GM21367 (cell line): ENCODE results near the gene FBN1.

Source experiments
- ATAC-seq: cut with Tn5 transposase; IDR thresholded peaks from one replicate; pipeline ENCODE4 v1.9.1; 2021; ENCODE audit not compliant: unreplicated experiment

FBN1 gene

GRCh38 chr15:48381861-48382260 is 263.6 kb downstream of the FBN1 start:
- no peak for ATAC-seq

- ATAC-seq, result no peak
Observed at GRCh38 chr15:48380198-48380597, 265.3 kb downstream of the FBN1 start.

GRCh38 chr15:48375767-48376166 is 269.7 kb downstream of the FBN1 start:
- no peak for ATAC-seq

- no peak for ATAC-seq
Observed at GRCh38 chr15:48374472-48374871, 271.0 kb downstream of the FBN1 start.

GRCh38 chr15:48373821-48374451 is 271.6 kb downstream of the FBN1 start:
- ATAC-seq, result no peak

GRCh38 chr15:48371961-48372360 is 273.5 kb downstream of the FBN1 start:
- no peak for ATAC-seq

GRCh38 chr15:48371550-48371949 is 274.0 kb downstream of the FBN1 start:
- ATAC-seq, result no peak

- no peak for ATAC-seq
Observed at GRCh38 chr15:48370460-48370859, 275.0 kb downstream of the FBN1 start.

- no peak for ATAC-seq
Observed at GRCh38 chr15:48367483-48367882, 278.0 kb downstream of the FBN1 start.

GRCh38 chr15:48366584-48367312 is 278.8 kb downstream of the FBN1 start:
- ATAC-seq, result no peak

GRCh38 chr15:48365575-48365974 is 279.9 kb downstream of the FBN1 start:
- ATAC-seq, result no peak

- ATAC-seq, result no peak
Observed at GRCh38 chr15:48363474-48363873, 282.0 kb downstream of the FBN1 start.

GRCh38 chr15:48361685-48362084 is 283.8 kb downstream of the FBN1 start:
- ATAC-seq, result no peak

- ATAC-seq, result no peak
Observed at GRCh38 chr15:48360841-48361240, 284.7 kb downstream of the FBN1 start.
